GM20000 (cell line): Measurements from ENCODE around the gene LHFPL3.

ENCODE experiments used
- DNase-seq: peaks from one replicate; pipeline ENCODE4 v3.0.0; 2012; ENCODE audit warnings: low spot score
- CTCF ChIP-seq: IDR thresholded peaks from 2 replicates; pipeline ENCODE4 v1.5.1; 2012; ENCODE audit warnings: mild to moderate bottlenecking, control low read depth; ENCODE audit errors: extremely low read depth, missing control alignments

The LHFPL3 gene

GRCh38 chr7:104621321-104621720 lies 292.9 kb downstream of the LHFPL3 start:
- TF ChIP-seq CTCF: no peak
- no peak for DNase-seq

- no peak for DNase-seq
- no peak for TF ChIP-seq CTCF
These were observed 297.6 kb downstream of the LHFPL3 start for GRCh38 chr7:104625956-104626355.

GRCh38 chr7:104627516-104627915 lies 299.1 kb downstream of the LHFPL3 start:
- no peak for TF ChIP-seq CTCF
- no peak for DNase-seq

- TF ChIP-seq CTCF: no peak
- no peak for DNase-seq
These were observed 299.6 kb downstream of the LHFPL3 start for GRCh38 chr7:104628017-104628416.

GRCh38 chr7:104629408-104629807 lies 301.0 kb downstream of the LHFPL3 start:
- no peak for TF ChIP-seq CTCF
- no peak for DNase-seq

- no peak for TF ChIP-seq CTCF
- no peak for DNase-seq
These were observed 312.1 kb downstream of the LHFPL3 start for GRCh38 chr7:104640506-104640905.

- DNase-seq: no peak
- TF ChIP-seq CTCF: no peak
These were observed 314.2 kb downstream of the LHFPL3 start for GRCh38 chr7:104642560-104642959.
